GM12801 (cell line): Measurements from ENCODE around the gene TNIK.

ENCODE experiments used
- CTCF ChIP-seq: IDR thresholded peaks from one replicate; pipeline ENCODE4 v1.5.1; 2011; ENCODE audit warnings: control low read depth; ENCODE audit not compliant: insufficient read length; ENCODE audit errors: extremely low read depth

The TNIK gene

GRCh38 chr3:171488479-171488878, 28.3 kb upstream of the TNIK start:
- TF ChIP-seq CTCF, result no peak

GRCh38 chr3:171487382-171487781, 27.2 kb upstream of the TNIK start:
- TF ChIP-seq CTCF, result no peak

- TF ChIP-seq CTCF, result no peak
These were observed 25.1 kb upstream of the TNIK start for GRCh38 chr3:171485338-171485737.

- no peak for TF ChIP-seq CTCF
These were observed 20.8 kb upstream of the TNIK start for GRCh38 chr3:171481011-171481410.

GRCh38 chr3:171480526-171480925, 20.3 kb upstream of the TNIK start:
- no peak for TF ChIP-seq CTCF

- TF ChIP-seq CTCF, result no peak
These were observed 16.4 kb upstream of the TNIK start for GRCh38 chr3:171476532-171477102.

- no peak for TF ChIP-seq CTCF
These were observed 12.3 kb upstream of the TNIK start for GRCh38 chr3:171472552-171472951.
